CD14-positive monocyte (primary cell): ENCODE measurements around the gene POLE. TPM values are rescaled to one million over a fixed set of nuclear protein-coding genes. Genes with fewer than 3 reads are reported as not detected.

Source experiments
- DNase-seq, 3 donors: peaks; one replicate each; pipeline ENCODE4 v3.0.0-alpha.2; 2011 to 2022
- H2AFZ ChIP-seq: 2 replicates; pipeline ENCODE4 v1.6.0; 2012; ENCODE audit warnings: mild to moderate bottlenecking, low read depth, low read length, inconsistent platforms; ENCODE audit not compliant: insufficient read depth, poor library complexity, severe bottlenecking
- H3K27ac ChIP-seq, 2 donors: 1 replicate in 1 of 2; 2 replicates in 1 of 2; pipeline ENCODE4 v1.5.1; 2012 to 2013; ENCODE audit warnings: low read length in 2 of 2, control low read depth in 1 of 2, inconsistent platforms in 1 of 2, low read depth in 1 of 2, mild to moderate bottlenecking in 1 of 2
- H3K27me3 ChIP-seq, 2 donors: one replicate each; pipeline versions ENCODE4 v1.6.0 to v1.6.1; 2011 to 2013; ENCODE audit warnings: low read length in 2 of 2; ENCODE audit not compliant: control insufficient read depth in 2 of 2, insufficient read depth in 2 of 2
- H3K36me3 ChIP-seq, 2 donors: replicated peaks in 1 of 2; 1 replicate in 1 of 2; 2 replicates in 1 of 2; pipeline versions ENCODE4 v1.5.1 to v1.6.1; 2012 to 2013; ENCODE audit warnings: low read length in 2 of 2, control low read depth in 1 of 2, inconsistent platforms in 1 of 2, mild to moderate bottlenecking in 1 of 2; ENCODE audit not compliant: insufficient read depth in 2 of 2, control insufficient read depth in 1 of 2
- H3K4me1 ChIP-seq, 2 donors: 1 replicate in 1 of 2; 2 replicates in 1 of 2; pipeline versions ENCODE4 v1.5.1 to v1.6.1; 2012 to 2013; ENCODE audit warnings: low read length in 2 of 2, control low read depth in 1 of 2, inconsistent platforms in 1 of 2, mild to moderate bottlenecking in 1 of 2, moderate library complexity in 1 of 2; ENCODE audit not compliant: insufficient read depth in 2 of 2, control insufficient read depth in 1 of 2
- H3K4me2 ChIP-seq: replicated peaks from 2 replicates; pipeline ENCODE3; 2012; ENCODE audit warnings: low read length, moderate library complexity, mild to moderate bottlenecking; ENCODE audit not compliant: poor library complexity, severe bottlenecking; ENCODE audit errors: extremely low read depth
- H3K4me3 ChIP-seq, 3 experiments: fragments of 200-600 bp in 1 of 3; sonication (generic) in 1 of 3; replicated peaks in 1 of 3; 1 replicate in 2 of 3; 2 replicates in 1 of 3; pipeline ENCODE4 v1.5.1; 2011 to 2013; ENCODE audit warnings: low read length in 3 of 3, mild to moderate bottlenecking in 3 of 3, control low read depth in 2 of 3, low read depth in 2 of 3, inconsistent platforms in 1 of 3, moderate library complexity in 1 of 3
- H3K79me2 ChIP-seq: 2 replicates; pipeline ENCODE4 v1.6.0; 2012; ENCODE audit warnings: mild to moderate bottlenecking, control low read depth, inconsistent platforms, low read length, moderate library complexity; ENCODE audit not compliant: insufficient read depth
- H3K9ac ChIP-seq: 2 replicates; pipeline ENCODE4 v1.6.0; 2017; ENCODE audit warnings: low read length, mild to moderate bottlenecking; ENCODE audit not compliant: insufficient read depth, poor library complexity, severe bottlenecking
- H3K9me3 ChIP-seq, 2 donors: replicated peaks in 1 of 2; 1 replicate in 1 of 2; 2 replicates in 1 of 2; pipeline versions ENCODE4 v1.5.1 to v1.6.1; 2012 to 2013; ENCODE audit warnings: low read length in 2 of 2, control low read depth in 1 of 2; ENCODE audit not compliant: control insufficient read depth in 1 of 2, insufficient read depth in 1 of 2
- H4K20me1 ChIP-seq: 2 replicates; pipeline ENCODE4 v1.6.0; 2012; ENCODE audit warnings: mild to moderate bottlenecking, low read length, control low read depth, moderate library complexity; ENCODE audit not compliant: insufficient read depth
- H3K27ac Mint-ChIP-seq, 7 donors: one replicate each; pipeline ENCODE4 v1.8.0; 2020; ENCODE audit warnings: mild to moderate bottlenecking in 7 of 7, mixed read lengths in 7 of 7, moderate library complexity in 6 of 7, inconsistent platforms in 2 of 7
- H3K27me3 Mint-ChIP-seq, 3 donors: one replicate each; pipeline ENCODE4 v1.8.0; 2021 to 2022; ENCODE audit warnings: low read depth in 3 of 3, mild to moderate bottlenecking in 3 of 3, mixed read lengths in 3 of 3, moderate library complexity in 3 of 3, inconsistent platforms in 1 of 3
- H3K36me3 Mint-ChIP-seq, 2 donors: one replicate each; pipeline ENCODE4 v1.8.0; 2020; ENCODE audit warnings: mixed read lengths in 2 of 2, inconsistent platforms in 1 of 2, mild to moderate bottlenecking in 1 of 2
- H3K4me1 Mint-ChIP-seq: one replicate; pipeline ENCODE4 v1.8.0; 2020; ENCODE audit warnings: mild to moderate bottlenecking, mixed read lengths
- H3K4me3 Mint-ChIP-seq, 2 donors: one replicate each; pipeline ENCODE4 v1.8.0; 2020; ENCODE audit warnings: mild to moderate bottlenecking in 2 of 2, mixed read lengths in 2 of 2, moderate library complexity in 1 of 2
- H3K9me3 Mint-ChIP-seq, 7 donors: one replicate each; pipeline ENCODE4 v1.8.0; 2020 to 2022; ENCODE audit warnings: mixed read lengths in 7 of 7, mild to moderate bottlenecking in 6 of 7, moderate library complexity in 6 of 7, inconsistent platforms in 2 of 7
- CTCF ChIP-seq: fragments of 200-600 bp; IDR thresholded peaks from one replicate; pipeline ENCODE4 v1.8.0; 2022; ENCODE audit warnings: antibody characterized with exemption, mild to moderate bottlenecking
- WGBS: methylation state at CpG from one replicate; pipeline ENCODE4 v1.1.5; 2013; ENCODE audit warnings: missing lambda C conversion rate; ENCODE audit not compliant: insufficient coverage; 5-methylcytosine and 5-hydroxymethylcytosine counted together
- intact Hi-C, 2 donors: fragments of 100-400 bp; cut with micrococcal nuclease; formaldehyde crosslinking; loops; one replicate each; pipeline versions ENCODE4 v1.15.0 to v1.15.1; 2023
- polyA plus RNA-seq, 3 donors: library from polyadenylated mRNA; depleted of rRNA in 1 of 3; unstranded in 2 of 3; stranded (reverse) in 1 of 3; fragments of 300-500 nt in 2 of 3; fragments of >200 nt in 1 of 3; fragmentation: Illumina TruSeq in 2 of 3; gene quantifications; 1 replicate in 2 of 3; 2 replicates in 1 of 3; pipeline ENCODE4 v1.2.3, GENCODE V29; 2012 to 2021

POLE gene
- polyA plus RNA-seq, 3 donors, result 1.00 to 24.2 (median 2.2) TPM

GRCh38 chr12:132583736-132584135 lies 103.4 kb downstream of the POLE start:
- peaks cover 0 to 6% (median 2%) of the 10 kb centered on the region in 7 donors for H3K9me3 Mint-ChIP-seq
- Histone ChIP-seq H4K20me1 (no peaks in the 10 kb centered on the region), H3K36me3 (peaks cover 9 to 13% of the 10 kb centered on the region in 2 donors), H3K4me3 (no peak overlapping the region), H3K79me2 (no peaks in the 10 kb centered on the region), H3K4me2 (no peak overlapping the region), H3K9ac (no peak overlapping the region), H3K9me3 (peaks cover 0 to 9% of the 10 kb centered on the region in 2 donors), H2AFZ (no peak overlapping the region), H3K4me1 (no peaks in the 10 kb centered on the region), H3K27me3 (no peaks in the 10 kb centered on the region), H3K27ac (no peak overlapping the region)
- TF ChIP-seq CTCF, result no peak
- intact Hi-C loops, result no loop called here
- no peaks in the 10 kb centered on the region for H3K4me1 Mint-ChIP-seq
- H3K36me3 Mint-ChIP-seq, result peaks cover 15 to 37% of the 10 kb centered on the region in 2 donors
- peaks cover 0 to 2% (median 2%) of the 10 kb centered on the region in 3 donors for H3K27me3 Mint-ChIP-seq
- no peak for DNase-seq
- no peak overlapping the region for H3K27ac Mint-ChIP-seq
- 95% methylated on average over 16 of the region's 29 CpGs for WGBS
- H3K4me3 Mint-ChIP-seq, result no peak overlapping the region

- Histone ChIP-seq H3K4me1 (no peaks in the 10 kb centered on the region), H3K27ac (no peak overlapping the region), H3K79me2 (no peaks in the 10 kb centered on the region), H3K9ac (no peak overlapping the region), H3K4me2 (no peak overlapping the region), H3K4me3 (no peak overlapping the region), H3K9me3 (peaks cover 0 to 9% of the 10 kb centered on the region in 2 donors), H4K20me1 (no peaks in the 10 kb centered on the region), H2AFZ (no peak overlapping the region), H3K36me3 (peaks cover 13 to 16% of the 10 kb centered on the region in 2 donors), H3K27me3 (no peaks in the 10 kb centered on the region)
- WGBS, result 90% methylated on average over 41 of the region's 50 CpGs
- Mint-ChIP-seq H3K4me1 (no peaks in the 10 kb centered on the region), H3K4me3 (no peak overlapping the region), H3K27me3 (peaks cover 0 to 2% (median 2%) of the 10 kb centered on the region in 3 donors), H3K36me3 (peaks cover 18 to 40% of the 10 kb centered on the region in 2 donors), H3K27ac (no peak overlapping the region), H3K9me3 (peaks cover 0 to 6% (median 0%) of the 10 kb centered on the region in 7 donors)
- intact Hi-C loops, result no loop called here
- DNase-seq, result no peak
- no peak for TF ChIP-seq CTCF
These were observed 103.8 kb downstream of the POLE start for GRCh38 chr12:132583411-132583710.
